ENCODE measurements around the gene FAM222B. TPM values are rescaled to one million over a fixed set of nuclear protein-coding genes. Genes with fewer than 3 reads are reported as not detected.

Gene FAM222B
- total and polyA plus RNA-seq, 4 donors, result 3.6 to 18.7 (median 11.5) TPM

DNA sequence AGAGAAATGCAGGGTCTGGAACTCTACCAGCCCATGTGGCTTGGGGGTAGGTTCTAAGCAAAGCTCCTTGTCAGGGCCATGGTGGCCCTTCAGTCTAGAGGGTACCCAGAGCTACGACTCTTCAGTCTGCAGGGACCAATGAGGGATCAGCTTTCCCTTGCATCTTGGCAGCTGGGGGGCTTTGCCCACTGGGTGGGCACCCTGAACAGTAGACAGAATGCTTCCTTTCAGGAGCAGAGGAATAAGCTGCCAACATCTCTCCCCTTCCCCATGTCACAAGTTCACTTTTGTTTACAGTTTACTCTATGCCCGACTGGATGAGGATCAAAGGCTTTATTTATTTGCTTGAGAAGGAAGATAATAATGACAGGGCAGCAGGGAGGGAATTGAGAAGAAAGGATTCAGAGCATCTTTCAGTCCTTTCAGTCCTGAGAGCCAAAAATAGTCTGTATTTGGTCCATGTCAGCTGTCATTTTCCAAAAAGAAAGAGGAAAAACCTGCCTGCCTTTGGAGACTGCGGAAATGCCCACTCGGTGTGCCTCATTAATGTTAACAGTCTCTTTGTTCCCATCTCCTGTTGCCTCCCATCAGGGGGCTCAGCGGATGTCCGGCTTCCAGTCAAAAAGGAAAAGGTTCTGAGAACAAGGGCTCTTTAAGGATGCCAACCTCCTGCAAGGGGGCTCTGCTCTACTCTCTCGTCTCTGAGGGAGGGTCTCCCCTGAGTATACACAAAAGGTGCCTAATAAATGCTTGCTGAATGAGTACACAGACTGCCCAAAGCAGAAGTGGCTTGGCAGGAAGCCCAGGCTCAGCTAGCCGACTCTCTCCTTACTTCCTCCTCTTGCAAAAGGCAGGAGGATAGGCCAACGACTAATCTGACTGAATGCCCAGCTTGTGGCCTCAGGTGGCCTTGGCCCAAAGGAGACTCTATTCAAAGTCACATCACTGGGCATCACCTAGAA is 81.7 kb downstream of the FAM222B start:
- DNase-seq, result peak in 1 of 2 donors; percentile 80
- no peak overlapping the region for H3K4me3 ChIP-seq (ENCODE audit: low read length in 2 of 2)
- no peak for ATAC-seq (ENCODE audit: low FRiP score)
- H3K27ac ChIP-seq (ENCODE audit: low read depth in 1 of 2, low read length in 2 of 2), result no peak overlapping the region
- 45 to 47% methylated on average over 9 of the region's 9 CpGs for WGBS, 2 donors
- H3K9me3 ChIP-seq (ENCODE audit: control insufficient read depth, low read length), result no peaks in the 10 kb centered on the region
- peaks cover 2 to 4% of the 10 kb centered on the region in 2 donors for H3K36me3 ChIP-seq (ENCODE audit: control insufficient read depth in 1 of 2, insufficient read depth in 2 of 2, low read length in 1 of 2)
- intact Hi-C loops (cut with DNase I), result loop anchor here (5.0 to 10.0 kb wide), 3 partner anchors 81 to 156 kb away; partner anchors contain the start of genes ERAL1 (in 1 of the 2) and FAM222B (in 1 of the 2)
- H3K27me3 ChIP-seq (ENCODE audit: control insufficient read depth in 1 of 2, insufficient read depth in 2 of 2, low read length in 1 of 2), result no peaks in the 10 kb centered on the region
- H3K4me1 ChIP-seq (ENCODE audit: control insufficient read depth in 1 of 2, insufficient read depth in 2 of 2, low read length in 2 of 2), result no peaks in the 10 kb centered on the region

DNA sequence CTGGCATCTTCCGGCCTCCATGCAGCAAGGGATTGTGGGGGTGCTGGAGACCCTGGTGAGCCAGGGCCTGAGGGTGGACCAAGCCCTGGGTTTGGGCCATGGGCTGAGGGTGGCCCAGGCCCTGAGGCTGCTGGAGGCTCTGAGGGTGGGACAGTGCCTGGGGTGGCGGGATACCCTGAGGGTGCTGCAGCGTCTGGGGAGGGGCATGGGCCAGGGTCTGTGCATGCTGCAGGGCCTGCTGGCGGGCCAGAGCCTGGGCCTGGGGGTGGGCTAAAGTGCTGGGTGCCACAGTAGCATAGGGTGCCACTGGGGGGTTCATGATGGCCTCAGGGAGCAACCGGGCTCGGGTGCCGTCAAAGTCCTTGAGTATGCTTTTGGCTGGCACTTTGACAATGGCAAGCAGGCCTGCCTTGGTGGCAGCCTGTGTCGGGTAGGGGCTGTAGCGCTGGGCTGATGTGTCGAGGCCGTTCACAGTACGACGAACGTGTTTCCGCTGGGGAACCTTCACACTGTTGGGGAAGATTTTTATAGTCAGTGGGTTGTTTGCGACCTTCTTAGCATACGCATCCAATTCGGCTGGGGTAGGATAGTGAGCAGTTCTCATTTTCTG is 83.2 kb downstream of the FAM222B start:
- H3K27me3 ChIP-seq (ENCODE audit: control insufficient read depth in 1 of 2, insufficient read depth in 2 of 2, low read length in 1 of 2), result no peaks in the 10 kb centered on the region
- DNase-seq, result no peak
- WGBS, 2 donors, result 87 to 89% methylated on average over 16 to 18 of the region's 18 CpGs
- no peaks in the 10 kb centered on the region for H3K9me3 ChIP-seq (ENCODE audit: control insufficient read depth, low read length)
- H3K36me3 ChIP-seq (ENCODE audit: control insufficient read depth in 1 of 2, insufficient read depth in 2 of 2, low read length in 1 of 2), result peaks cover 0 to 4% of the 10 kb centered on the region in 2 donors
- no peaks in the 10 kb centered on the region for H3K4me1 ChIP-seq (ENCODE audit: control insufficient read depth in 1 of 2, insufficient read depth in 2 of 2, low read length in 2 of 2)
- H3K4me3 ChIP-seq (ENCODE audit: low read length in 2 of 2), result no peak overlapping the region
- H3K27ac ChIP-seq (ENCODE audit: low read depth in 1 of 2, low read length in 2 of 2), result no peak overlapping the region
- intact Hi-C loops (cut with DNase I), result no loop called here
- ATAC-seq (ENCODE audit: low FRiP score), result peak; percentile 6

DNA sequence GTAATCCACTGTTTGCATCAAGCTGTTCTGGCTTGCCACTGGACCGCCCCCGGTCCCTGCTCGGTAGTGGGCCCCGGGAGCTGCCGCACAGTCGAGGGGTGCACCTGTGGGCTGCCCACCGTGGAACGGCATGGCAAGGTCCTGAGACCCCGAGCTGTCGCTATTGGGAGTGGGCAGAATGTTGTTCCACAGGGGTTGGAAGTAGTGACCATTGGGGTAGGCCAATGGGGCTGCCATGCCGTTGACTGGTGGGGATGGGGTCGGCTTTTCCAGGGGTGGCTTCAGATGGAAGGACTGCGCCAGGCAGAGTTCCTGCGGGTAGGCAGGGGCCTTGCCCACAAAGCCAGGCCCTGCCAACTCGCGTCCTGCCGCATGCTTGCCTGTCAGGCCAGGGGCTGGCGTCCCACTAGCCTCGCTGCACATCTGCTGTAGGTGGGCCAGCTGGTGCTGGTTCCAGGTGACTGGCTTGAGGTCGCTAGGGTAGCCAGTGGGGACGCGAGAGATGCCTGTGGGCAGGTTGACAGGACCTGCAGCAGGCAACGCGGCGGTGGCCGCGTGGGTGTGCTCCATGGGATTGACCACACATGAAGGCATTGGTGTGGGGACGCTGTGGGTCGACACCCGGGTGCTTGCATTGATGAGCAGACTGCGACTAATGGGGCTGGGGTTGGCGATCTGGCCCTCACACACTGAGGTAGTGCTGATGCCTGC is 84.0 kb downstream of the FAM222B start:
- peak in 1 of 2 donors; percentile 44 for DNase-seq
- H3K36me3 ChIP-seq (ENCODE audit: control insufficient read depth in 1 of 2, insufficient read depth in 2 of 2, low read length in 1 of 2), result peaks cover 0 to 4% of the 10 kb centered on the region in 2 donors
- H3K4me1 ChIP-seq (ENCODE audit: control insufficient read depth in 1 of 2, insufficient read depth in 2 of 2, low read length in 2 of 2), result no peaks in the 10 kb centered on the region
- no peak overlapping the region for H3K4me3 ChIP-seq (ENCODE audit: low read length in 2 of 2)
- intact Hi-C loops (cut with DNase I), result no loop called here
- H3K9me3 ChIP-seq (ENCODE audit: control insufficient read depth, low read length), result no peaks in the 10 kb centered on the region
- H3K27ac ChIP-seq (ENCODE audit: low read depth in 1 of 2, low read length in 2 of 2), result no peak overlapping the region
- no peaks in the 10 kb centered on the region for H3K27me3 ChIP-seq (ENCODE audit: control insufficient read depth in 1 of 2, insufficient read depth in 2 of 2, low read length in 1 of 2)
- no peak for ATAC-seq (ENCODE audit: low FRiP score)
- 94% methylated on average over 32 of the region's 32 CpGs for WGBS, 2 donors

DNA sequence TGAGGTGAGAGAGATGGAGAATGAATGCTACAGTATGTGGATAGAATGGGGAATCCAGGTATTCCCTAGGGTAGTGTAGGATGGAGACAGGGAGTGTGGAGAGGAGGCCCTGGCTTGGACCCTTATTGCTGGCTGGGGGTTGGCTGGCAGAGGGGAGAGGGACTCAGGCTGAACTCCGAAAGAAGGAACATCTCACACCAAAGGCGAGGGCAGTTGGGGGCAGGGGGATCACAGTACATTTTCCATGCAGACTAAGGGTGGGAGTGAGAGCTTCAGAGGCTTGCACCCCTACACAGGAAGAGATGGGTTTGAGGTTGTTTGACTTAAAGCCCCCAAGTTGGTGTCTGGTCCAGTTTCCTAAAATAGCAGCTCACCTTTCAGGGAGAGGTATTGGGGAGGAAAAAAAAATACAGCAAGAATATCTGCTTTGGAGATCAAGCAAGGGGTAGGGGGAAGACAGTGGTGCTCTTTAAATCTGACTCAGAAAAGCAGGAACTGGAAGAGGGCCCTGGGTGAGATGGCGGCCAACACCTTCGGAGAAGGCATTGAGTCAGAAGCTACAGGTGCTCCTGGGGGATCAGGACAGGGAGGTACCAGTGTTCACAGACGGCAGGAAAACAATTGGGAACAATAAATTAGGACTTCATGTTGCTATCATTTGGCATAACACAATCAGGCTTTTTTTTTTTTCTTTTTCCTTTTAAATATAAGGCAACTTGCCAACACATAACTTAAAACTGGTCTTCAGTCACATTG is 86.4 kb downstream of the FAM222B start:
- H3K27me3 ChIP-seq (ENCODE audit: control insufficient read depth in 1 of 2, insufficient read depth in 2 of 2, low read length in 1 of 2), result no peaks in the 10 kb centered on the region
- H3K36me3 ChIP-seq (ENCODE audit: control insufficient read depth in 1 of 2, insufficient read depth in 2 of 2, low read length in 1 of 2), result peaks cover 0 to 4% of the 10 kb centered on the region in 2 donors
- no peak overlapping the region for H3K27ac ChIP-seq (ENCODE audit: low read depth in 1 of 2, low read length in 2 of 2)
- H3K4me1 ChIP-seq (ENCODE audit: control insufficient read depth in 1 of 2, insufficient read depth in 2 of 2, low read length in 2 of 2), result no peaks in the 10 kb centered on the region
- ATAC-seq (ENCODE audit: low FRiP score), result no peak
- no peak overlapping the region for H3K4me3 ChIP-seq (ENCODE audit: low read length in 2 of 2)
- DNase-seq, result no peak
- WGBS, 2 donors, result 74 to 84% methylated on average over 5 of the region's 5 CpGs
- no peaks in the 10 kb centered on the region for H3K9me3 ChIP-seq (ENCODE audit: control insufficient read depth, low read length)
- intact Hi-C loops (cut with DNase I), result no loop called here

DNA sequence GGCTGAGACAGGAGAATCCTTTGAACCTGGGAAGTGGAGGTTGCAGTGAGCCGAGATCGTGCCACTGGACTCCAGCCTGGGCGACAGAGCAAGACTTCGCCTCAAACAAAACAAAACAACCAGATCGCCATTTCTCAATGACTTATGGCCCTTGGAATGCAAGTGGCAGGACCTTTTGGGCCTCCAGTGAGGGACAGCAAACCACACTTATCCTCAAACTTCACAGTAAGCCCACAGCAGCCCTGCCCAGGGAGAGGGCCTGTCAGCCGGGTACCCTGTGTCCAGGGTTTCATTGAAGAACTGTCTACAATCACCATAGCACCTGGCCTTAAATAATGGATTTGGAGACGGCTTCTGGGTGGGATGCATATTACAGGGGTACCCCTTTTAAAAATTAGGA is 87.1 kb downstream of the FAM222B start:
- H3K36me3 ChIP-seq (ENCODE audit: control insufficient read depth in 1 of 2, insufficient read depth in 2 of 2, low read length in 1 of 2), result peaks cover 0 to 4% of the 10 kb centered on the region in 2 donors
- no peak overlapping the region for H3K27ac ChIP-seq (ENCODE audit: low read depth in 1 of 2, low read length in 2 of 2)
- WGBS, 2 donors, result 69 to 71% methylated on average over 7 of the region's 7 CpGs
- H3K4me1 ChIP-seq (ENCODE audit: control insufficient read depth in 1 of 2, insufficient read depth in 2 of 2, low read length in 2 of 2), result no peaks in the 10 kb centered on the region
- intact Hi-C loops (cut with DNase I), result no loop called here
- H3K27me3 ChIP-seq (ENCODE audit: control insufficient read depth in 1 of 2, insufficient read depth in 2 of 2, low read length in 1 of 2), result no peaks in the 10 kb centered on the region
- no peak for ATAC-seq (ENCODE audit: low FRiP score)
- H3K4me3 ChIP-seq (ENCODE audit: low read length in 2 of 2), result no peak overlapping the region
- H3K9me3 ChIP-seq (ENCODE audit: control insufficient read depth, low read length), result no peaks in the 10 kb centered on the region
- peak in 1 of 2 donors; percentile 17 for DNase-seq

DNA sequence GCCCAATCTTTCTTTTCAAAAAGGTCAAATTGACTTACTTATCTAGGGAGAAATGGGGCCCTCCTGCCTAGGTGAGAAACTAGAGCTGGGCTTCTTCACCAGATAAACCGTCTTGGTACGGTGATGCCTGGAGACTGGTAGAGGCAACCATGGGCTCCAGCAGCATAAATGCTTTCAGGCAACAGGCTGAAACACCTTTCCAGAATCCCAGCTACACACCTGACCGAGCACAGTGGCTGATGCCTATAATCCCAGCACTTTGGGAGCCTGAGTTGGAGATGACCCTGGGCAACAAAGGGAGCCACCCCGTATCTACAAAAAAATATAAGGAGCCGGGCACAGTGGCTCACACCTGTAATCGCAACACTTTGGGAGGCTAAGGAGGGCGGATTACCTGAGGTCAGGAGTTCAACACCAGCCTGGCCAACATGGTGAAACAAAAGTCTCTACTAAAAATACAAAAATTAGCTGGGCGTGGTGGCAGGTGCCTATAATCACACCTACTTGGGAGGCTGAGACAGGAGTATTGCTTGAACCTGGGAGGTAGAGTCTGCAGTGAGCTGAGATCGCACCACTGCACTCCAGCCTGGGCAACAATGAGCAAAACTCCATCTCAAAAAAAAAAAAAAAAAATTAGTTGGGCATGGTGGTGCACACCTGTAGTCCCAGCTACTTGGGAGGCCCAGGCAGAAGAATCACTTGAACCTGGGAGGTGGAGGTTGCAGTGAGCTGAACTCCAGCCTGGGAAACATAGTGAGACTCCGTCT is 90.8 kb downstream of the FAM222B start:
- 93 to 94% methylated on average over 10 of the region's 10 CpGs for WGBS, 2 donors
- Histone ChIP-seq H3K27me3 (ENCODE audit: control insufficient read depth in 1 of 2, insufficient read depth in 2 of 2, low read length in 1 of 2) (no peaks in the 10 kb centered on the region), H3K36me3 (ENCODE audit: control insufficient read depth in 1 of 2, insufficient read depth in 2 of 2, low read length in 1 of 2) (no peaks in the 10 kb centered on the region), H3K4me1 (ENCODE audit: control insufficient read depth in 1 of 2, insufficient read depth in 2 of 2, low read length in 2 of 2) (no peaks in the 10 kb centered on the region), H3K9me3 (ENCODE audit: control insufficient read depth, low read length) (no peaks in the 10 kb centered on the region), H3K4me3 (ENCODE audit: low read length in 2 of 2) (no peak overlapping the region), H3K27ac (ENCODE audit: low read depth in 1 of 2, low read length in 2 of 2) (no peak overlapping the region)
- DNase-seq (peak; percentile 11 to 55), ATAC-seq (ENCODE audit: low FRiP score) (no peak)
- intact Hi-C loops (cut with DNase I), result loop anchor here in 1 of 2 donors (2.0 kb wide), 1 partner anchor 59 kb away; no protein-coding TSS in a partner anchor

DNA sequence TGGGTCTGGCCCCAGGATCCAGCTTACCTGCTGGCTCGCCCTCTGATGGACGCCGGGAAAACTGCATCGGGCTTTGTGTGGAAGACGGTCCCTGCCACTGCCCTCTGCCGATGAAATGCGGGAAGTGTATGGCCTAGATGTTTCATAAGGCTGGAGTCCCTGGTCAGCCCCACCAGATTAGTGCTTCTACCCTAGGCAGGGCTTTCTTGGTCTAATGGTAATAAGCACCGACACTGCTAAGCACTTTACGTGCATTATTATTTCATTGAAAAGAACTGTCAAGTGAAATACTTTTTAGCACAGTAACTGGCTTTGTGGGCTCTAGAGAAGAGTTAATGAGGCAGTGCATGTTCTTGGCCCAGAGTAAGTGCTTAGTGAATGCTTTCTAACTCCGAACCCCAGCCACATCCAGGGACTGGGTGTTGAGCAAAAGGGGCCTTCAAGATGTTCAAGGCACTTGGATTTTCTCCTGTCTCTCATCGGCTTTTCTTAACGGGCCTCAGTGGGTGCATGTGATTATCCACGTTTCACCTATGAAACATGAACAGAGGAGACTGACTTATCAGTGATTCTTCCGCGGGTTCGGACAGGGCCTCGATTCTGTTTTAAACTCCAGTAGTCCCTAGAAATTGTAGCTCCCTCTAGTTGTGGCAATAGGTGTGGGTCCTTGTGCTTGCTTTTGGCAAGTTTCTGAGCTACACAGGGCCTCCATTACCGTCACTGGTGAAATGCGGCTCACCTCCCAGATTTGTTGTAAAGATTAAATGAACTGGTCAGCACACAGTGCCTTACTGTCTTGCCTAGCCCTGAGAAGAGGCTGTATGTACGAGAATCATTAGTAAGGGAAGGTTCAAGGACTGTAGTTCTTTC is 92.2 kb downstream of the FAM222B start:
- H3K27me3 ChIP-seq (ENCODE audit: control insufficient read depth in 1 of 2, insufficient read depth in 2 of 2, low read length in 1 of 2), result no peaks in the 10 kb centered on the region
- WGBS, 2 donors, result 33 to 34% methylated on average over 20 of the region's 20 CpGs
- peak; percentile 91 for ATAC-seq (ENCODE audit: low FRiP score)
- H3K36me3 ChIP-seq (ENCODE audit: control insufficient read depth in 1 of 2, insufficient read depth in 2 of 2, low read length in 1 of 2), result no peaks in the 10 kb centered on the region
- intact Hi-C loops (cut with DNase I), result loop anchor here in 1 of 2 donors (1.0 to 2.0 kb wide), 2 partner anchors 24 to 60 kb away; partner anchors contain the start of gene TLCD1
- H3K4me1 ChIP-seq (ENCODE audit: control insufficient read depth in 1 of 2, insufficient read depth in 2 of 2, low read length in 2 of 2), result no peaks in the 10 kb centered on the region
- no peaks in the 10 kb centered on the region for H3K9me3 ChIP-seq (ENCODE audit: control insufficient read depth, low read length)
- DNase-seq, result peak; percentile 95 to 97
- no peak overlapping the region for H3K27ac ChIP-seq (ENCODE audit: low read depth in 1 of 2, low read length in 2 of 2)
- no peak overlapping the region for H3K4me3 ChIP-seq (ENCODE audit: low read length in 2 of 2)

Measured in aorta (tissue), 5 donors.